ENCODE data around the gene AMN1.
"Not testable (repeated sequence)": the region's sequence is repeated elsewhere in the genome, so short reads cannot be mapped to it uniquely, and the experiment has no call there.

AMN1 gene

DNA sequence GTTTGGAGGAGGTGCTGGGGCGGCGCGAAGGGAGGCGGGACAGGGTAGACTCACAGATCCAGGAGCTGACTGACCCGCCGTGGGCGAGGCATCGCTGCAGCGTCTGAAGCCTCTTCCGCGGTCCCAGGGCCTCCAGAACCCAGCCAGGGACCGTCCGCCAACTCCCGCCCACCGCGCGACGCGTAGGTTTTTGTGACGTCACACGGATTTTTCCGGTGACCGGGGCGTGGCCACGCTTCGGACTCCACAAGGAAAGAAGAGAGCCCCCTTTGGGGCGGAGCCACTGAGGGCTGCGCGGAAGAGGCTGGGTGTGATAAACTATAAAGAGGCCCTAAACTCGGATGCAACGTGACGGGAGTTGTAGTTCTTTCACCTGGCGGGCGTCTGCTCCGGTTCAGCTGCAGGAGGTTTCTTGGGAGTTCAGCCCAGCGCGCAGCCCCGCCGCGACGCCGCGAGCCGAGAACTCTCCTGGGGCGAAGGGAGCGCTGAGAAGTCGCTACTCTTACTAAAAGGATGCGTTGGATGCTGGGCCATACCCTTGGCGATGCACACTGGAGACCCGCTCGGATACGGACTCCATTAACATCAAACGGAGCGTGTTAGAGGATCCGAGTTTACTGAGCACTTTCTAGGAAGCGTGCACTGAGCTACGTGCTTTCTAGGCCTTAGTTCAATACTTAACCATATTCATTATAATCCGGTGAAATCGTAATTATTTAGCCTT, at the start of gene AMN1:
AMN1 (minus strand) TSS at position 105 of the 724 bp plus-strand sequence; CDS start at position 92, 13 bp downstream.
- peak; percentile 99 for DNase-seq

DNA sequence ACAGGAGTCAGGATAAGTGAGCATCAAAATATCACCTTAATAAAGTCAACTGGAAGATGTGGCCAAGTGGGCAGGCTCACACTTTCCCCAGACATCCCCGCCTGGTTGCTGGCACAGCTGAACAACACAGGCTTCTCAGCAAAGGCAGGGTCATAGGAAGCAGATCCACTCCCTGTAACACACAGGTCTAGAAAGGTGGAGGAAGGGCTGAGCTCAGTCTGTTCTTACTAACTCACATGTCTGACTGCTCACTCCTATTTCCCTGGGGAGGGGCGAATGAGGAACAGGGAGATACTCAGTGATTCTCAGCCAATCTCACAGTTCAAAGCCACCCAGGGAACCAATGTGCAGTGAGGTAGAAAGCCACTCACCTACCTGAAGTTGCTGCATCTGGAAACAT, 45.0 kb upstream of the AMN1 start:
- no peak for DNase-seq

DNA sequence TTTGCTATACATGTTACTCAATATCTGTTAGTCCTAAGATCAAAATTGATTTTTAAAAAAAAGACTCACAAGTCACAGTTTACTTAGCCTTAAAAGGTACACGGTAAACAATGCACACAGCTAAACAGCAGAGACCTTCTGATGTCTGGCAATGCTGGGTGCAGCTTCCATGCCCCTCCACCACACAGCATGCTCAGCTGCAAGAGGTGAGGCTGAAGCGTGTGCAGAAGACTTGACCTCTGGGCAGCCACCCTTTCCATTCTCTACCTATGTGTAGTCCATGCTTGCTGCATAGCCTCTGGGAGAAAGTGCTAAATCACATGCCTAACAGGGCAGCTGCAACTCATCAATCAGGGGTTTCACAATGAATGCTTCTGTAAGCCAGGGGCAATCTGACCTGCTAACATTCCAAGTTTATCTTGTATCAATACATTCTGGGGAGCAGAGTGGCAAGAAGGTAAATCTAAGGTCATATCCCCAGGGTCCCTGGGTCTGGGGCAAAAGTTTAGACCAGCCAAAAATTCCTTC, 44.5 kb upstream of the AMN1 start:
- DNase-seq: no peak

DNA sequence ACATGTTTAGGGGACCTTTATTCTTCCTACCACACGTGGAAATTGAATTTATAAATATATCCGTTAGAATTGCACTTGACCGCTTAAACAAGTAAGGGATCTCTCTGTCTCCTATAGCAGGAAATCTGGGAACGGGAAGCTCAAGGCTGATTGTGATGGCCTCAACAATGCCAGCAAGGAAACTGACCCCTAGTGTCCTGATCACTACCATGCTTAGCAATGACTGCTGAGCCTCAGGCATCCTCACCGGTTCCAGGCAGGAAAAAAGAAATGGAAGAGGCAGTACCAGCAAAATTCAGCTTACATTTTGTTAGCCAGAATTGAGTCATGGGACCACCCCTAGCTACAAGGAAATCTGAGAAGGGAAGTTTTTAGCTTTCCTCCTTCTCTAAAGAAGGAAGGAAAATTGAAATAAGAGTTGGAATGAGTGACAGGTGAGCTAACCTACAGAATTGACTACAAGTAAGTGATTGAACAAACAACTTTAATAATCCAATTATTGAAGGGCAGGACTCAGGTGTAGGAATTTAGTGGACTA, 43.9 kb upstream of the AMN1 start:
- no peak for DNase-seq

DNA sequence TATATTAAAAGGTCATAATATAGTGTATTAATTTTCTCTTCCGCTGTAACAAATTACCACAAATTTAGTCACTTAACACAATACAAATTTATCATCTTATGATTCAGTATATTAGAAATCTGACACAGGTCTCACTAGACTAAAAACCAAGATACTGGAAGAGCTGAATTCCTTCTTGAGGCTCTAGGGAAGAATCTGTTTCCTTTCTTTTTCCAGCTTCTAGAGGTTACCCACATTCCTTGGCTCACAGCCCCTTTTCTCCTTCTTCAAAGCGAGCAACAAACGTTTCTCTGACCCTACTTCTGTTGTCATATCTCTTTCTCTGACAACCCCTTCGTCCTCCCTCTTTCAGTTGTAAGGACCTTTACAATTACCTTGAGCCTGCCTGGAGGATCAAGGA, 43.4 kb upstream of the AMN1 start:
- DNase-seq: no peak

DNA sequence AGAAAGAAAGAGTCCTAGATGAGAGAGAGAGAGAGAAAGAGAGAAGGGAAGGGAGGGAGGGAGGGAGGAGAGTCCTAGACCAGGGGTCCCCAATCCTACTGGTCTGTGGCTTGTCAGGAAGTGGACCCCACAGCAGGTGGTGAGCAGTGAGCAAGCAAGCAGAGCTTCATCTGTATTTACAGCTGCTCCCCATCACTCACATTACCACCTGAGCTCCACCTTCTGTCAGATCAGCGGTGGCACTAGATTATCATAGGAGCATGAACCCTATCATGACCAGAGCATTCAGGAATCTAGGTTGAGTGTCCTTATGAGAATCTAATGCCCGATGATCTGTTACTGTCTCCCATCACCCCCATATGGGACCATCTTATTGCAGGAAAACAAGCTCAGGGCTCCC, 39.2 kb upstream of the AMN1 start:
- DNase-seq: no peak

DNA sequence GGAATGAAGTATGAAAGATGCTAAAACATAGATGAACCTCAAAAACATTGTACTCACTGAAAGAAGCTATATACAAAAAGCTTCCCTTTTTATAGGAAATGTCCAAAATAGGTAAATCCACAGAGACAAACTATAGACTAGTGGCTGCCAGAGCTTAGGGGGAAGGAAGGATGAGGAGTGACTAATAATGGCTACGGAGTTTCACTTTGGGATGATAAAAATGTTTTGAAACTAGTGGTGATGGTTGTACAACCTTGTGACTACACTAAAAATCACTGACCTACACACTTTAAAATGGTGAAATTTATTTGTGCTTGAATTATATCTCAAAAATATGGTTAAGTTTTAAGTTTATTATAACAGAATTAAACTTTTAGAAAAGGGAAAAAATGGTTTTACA, 37.1 kb upstream of the AMN1 start:
- no peak for DNase-seq

DNA sequence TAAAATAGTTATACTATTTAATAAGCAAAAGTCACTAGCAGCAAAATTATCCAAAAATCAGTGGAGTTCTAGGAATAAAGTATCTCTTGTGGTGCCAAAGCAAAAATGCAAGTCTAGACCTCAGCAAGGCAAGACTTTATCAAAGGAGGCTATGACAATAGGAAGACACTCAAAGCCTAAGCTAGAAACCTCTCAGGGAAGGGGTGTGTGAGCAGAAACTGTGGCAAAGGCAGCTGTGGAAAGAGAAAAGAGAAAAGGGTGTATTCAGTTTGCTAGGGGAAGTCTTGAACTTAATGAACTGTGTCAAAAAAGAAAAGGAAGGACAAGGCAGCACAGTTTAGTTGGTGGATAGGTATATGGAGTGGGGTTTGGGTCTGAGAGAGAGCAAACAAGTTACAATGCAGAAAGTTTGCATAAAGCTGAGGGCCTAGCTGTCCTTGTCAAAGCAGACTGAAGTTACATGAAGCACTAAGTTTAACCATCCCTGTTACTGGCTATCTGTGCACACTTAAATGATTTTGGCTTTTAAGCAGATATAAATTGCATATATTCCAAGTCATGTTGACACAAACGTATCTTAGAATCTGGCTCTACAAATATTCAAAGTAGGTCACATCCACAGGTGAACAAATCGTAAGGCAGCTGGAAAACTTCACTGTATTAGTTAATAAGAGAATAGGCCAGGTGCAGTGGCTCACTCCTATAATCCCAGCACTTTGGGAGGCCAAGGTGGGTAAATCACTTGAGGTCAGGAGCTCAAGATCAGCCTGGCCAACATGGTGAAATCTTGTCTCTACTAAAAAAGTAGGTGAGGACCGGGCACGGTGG, 31.0 kb upstream of the AMN1 start:
- no peak for DNase-seq

DNA sequence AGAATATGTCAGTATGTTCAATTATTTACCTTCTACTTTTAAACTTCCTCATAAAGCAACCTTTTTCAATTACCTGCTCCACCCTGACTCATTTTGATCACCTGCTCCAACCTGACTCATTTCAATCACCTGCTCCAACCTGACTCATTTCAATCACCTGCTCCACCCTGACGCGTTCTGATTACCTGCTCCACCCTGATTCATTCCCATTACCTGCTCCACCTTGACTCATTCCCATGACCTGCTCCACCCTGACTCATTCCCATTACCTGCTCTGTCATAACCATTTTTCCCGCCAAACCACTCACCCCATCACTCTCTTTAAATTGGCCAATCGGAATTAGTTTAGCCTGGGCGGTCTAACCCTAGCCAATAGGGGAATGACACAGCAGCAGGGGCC, 29.5 kb upstream of the AMN1 start:
- not testable (repeated sequence) for DNase-seq

DNA sequence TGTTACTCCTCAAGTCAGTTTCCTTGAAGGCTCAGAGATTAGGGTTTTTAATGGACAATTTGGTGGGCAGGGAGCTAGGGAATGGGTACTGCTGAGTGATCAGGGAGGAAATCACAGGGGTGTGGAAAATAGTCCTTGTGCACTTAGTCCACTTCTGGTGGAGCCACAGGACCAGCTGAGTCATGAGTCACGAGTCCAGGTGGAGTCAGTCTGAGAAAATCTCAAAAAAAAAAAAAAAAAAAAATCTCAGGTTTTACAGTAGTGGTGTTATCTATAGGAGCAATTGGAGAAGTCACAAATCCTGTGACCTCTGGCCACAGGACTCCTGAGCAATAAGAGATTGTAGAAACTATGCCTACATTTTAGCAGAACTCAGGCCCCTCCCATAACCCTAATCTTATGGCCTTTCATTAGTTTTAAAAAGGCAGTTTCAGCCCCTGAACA, 28.2 kb upstream of the AMN1 start:
- no peak for DNase-seq

DNA sequence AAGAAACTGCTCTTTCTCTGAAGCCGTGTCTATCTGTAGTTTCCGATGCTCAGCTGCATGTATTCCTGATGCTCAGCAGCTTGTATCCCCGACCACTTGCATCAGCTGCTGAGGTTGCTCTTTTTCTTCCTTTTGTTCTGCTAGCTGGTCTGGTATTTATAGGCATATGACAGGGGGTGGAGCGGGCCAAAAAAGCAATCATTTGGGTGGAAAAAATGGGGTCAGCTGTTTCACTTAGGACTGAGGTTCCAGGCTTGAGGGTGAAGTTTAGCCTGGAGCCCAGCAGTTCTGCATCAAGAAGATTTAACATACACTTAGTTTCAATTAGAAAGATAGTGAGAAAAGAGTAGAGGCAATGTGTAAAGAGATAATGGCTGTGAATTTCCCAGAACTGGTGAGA, 23.6 kb upstream of the AMN1 start:
- no peak for DNase-seq

DNA sequence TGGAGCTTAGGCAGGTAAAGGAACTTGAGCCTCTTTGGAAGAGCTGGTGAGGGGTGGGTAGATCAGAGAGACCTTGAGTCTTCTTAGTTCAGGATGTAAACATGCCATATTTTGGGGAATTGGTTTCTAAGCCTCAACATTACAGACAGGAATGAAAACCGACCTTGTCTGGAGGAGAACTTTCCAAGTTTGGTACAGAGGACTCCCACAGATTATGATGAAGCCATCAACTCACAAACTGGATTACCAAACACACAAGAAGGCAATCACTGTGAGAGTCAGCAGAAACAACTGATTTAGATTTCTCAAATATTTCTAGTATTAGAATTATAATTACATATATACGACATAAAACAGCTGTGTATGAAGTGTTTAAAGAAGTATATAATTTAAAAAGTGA, 22.3 kb upstream of the AMN1 start:
- no peak for DNase-seq

DNA sequence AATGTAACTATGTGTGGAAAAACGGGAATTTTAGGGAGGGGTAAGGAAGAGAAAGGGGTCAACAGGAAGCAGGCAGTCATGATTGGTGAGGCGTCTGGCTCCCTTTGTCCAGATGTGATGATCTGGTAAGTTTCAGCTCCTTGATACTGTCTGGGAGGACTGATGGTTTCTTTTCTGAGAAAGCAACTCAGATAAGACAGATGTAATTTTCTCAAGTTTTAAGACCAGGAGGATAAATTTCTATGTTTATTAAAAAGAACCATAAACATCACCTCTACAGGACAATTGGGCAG, 21.9 kb upstream of the AMN1 start:
- DNase-seq: no peak

DNA sequence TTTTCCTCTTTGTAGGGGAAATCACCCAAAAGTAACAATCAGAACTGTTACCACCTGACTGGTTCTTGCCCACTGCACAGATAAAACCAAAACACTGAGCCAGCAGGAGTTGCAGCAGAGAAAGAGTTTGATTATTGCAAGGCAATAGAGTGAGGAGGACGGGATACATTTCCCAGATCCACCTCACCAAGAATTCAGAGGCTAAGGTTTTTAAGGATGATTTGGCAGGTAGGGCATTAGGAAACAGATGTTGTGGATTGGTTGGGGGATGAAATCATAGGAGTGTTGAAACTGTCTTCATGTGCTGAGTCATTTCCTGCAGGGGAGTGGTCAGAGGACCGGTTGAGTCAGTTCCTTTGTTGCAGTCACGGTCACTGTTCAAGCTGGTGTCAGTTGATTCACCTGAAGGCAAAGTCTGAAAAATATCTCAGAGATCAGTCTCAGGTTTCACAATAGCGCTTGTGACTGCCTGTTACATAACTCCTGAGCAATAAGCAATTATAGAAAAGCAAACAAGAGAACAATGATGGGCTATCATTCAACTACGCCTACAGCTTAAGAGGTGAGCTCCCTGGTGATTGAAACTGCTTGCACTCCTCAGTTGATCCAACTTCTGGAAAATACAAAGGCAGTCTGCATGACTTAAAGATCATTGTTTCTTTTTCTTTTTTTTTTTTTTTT, 20.3 kb upstream of the AMN1 start:
- no peak for DNase-seq

DNA sequence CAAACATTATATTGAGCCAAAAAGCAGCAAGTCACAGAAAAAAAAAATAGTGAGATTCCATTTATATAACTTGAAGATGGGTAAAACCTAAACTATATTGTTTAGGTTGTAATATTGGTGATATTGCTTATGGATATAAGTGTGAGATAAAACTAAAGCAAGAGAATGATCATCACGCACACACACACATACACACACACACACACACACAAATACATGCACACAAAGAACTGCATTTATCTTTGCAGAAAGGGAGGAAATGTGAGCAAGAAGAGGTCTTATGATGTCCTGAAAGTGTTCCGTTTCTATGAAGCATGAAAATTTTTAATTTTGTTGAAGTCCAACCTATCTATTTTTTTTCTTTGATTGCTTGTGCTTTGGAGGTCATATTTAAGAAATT, 16.4 kb upstream of the AMN1 start:
- DNase-seq: no peak

DNA sequence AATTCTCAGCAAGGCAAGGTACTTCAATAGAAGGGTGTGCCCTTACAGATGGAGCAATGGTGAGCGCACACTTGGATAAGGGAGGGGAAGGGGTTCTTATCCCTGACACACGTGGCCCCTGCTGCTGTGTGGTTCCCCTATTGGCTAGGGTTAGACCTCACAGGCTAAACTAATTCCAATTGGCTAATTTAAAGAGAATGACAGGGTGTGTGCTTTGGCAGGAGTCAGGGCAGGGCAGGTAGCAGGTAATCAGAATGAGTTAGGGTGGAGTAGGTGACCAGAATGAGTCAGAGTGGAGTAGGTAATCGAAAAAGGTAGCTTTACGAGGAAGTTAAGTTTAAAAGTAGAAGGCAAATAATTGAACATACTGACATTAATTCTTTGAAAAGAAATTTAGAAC, 15.5 kb upstream of the AMN1 start:
- DNase-seq: not testable (repeated sequence)

DNA sequence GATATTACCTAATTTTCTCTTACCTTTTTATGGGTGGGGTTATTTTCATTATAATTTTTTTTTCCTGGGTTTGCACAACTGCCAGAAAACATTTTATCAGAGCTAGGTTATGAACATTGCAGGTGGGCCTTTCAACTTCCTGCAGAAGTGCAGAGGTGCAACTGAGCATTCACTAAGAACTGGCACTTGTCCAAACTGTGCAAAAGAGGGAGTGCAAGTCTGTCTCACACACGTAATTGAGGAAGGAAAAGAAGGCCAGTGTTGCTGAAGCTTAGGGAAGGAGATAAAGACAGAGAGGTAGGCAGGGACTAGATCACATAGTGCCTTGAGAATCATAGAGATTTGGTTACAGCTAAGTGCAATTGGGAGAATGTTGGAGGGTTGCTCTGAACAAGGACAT, 14.1 kb upstream of the AMN1 start:
- DNase-seq: no peak

DNA sequence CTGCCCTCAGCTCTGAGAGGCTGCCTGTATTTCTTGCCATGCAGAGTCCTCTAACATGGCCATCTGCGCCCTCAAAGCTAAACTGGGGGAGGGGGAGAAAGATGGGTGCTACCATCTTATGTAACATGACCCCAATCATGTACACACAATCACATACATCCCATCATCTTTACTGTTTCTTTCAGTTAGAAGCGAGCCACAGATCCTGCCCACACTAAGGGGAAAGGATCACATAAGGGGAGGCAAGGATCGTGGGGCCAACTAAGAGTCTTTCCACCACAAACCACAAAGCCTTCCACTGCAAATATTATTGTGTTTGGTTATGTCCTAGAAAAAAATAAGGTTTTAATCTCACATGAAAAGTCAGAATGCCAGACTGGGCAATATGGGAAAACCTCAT, 11.8 kb upstream of the AMN1 start:
- DNase-seq: no peak

DNA sequence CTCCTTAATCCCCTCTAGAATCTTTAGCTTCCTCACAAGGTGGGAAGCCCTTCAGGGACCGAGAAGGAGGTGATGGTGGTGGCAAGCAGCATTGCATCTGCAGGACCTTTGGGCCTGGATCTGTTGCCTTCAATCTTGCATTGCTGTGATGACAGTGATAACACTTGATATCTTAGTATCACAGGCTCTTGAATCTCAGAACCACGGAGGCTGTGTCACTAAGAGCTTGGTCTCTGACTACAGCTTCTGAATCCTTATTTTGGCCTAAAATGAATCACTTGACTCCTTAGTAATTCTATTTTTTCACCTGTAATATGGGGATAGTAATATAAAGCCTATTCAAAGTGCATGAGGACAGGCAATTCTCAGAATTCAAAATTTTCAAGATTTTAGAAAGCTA, 8.9 kb upstream of the AMN1 start:
- DNase-seq: no peak

DNA sequence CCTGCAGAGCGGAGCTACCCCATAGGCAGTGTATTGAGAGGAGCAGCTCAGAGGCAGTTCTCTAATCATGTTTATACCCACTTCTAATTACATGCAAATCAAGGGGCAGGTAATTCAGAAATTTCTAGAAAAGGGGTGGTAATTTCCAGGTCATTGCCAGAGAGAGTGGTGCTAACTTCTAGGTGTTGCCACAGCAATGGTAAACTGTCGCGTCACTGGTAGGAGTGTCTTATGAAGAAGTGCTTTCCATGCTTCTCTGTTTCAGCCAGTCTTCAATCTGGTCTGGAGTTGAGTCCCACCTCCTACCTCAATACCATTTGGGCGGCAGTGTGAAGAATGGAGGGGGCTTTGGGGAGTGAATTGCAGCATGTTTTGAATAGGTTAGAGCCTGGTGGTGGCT, 8.5 kb upstream of the AMN1 start:
- DNase-seq: no peak

DNA sequence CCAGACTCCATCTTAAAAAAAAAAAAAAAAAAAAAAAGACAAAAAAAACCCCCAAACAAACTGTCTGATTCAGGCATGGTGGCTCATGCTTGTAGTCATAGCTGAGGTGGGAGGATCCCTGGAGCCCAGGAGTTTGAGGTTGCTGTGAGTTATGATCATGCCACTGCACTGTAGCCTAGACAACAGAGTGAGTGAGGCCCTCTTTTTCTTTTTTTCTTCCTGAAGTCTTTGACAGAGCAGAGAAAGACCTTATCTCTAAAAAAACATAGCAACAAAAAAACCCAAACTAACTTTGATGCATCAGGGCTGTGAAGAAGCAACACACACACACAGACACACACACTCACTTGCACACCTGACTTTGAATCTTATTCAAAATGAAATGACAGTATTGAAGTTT, 7.7 kb upstream of the AMN1 start:
- DNase-seq: no peak

DNA sequence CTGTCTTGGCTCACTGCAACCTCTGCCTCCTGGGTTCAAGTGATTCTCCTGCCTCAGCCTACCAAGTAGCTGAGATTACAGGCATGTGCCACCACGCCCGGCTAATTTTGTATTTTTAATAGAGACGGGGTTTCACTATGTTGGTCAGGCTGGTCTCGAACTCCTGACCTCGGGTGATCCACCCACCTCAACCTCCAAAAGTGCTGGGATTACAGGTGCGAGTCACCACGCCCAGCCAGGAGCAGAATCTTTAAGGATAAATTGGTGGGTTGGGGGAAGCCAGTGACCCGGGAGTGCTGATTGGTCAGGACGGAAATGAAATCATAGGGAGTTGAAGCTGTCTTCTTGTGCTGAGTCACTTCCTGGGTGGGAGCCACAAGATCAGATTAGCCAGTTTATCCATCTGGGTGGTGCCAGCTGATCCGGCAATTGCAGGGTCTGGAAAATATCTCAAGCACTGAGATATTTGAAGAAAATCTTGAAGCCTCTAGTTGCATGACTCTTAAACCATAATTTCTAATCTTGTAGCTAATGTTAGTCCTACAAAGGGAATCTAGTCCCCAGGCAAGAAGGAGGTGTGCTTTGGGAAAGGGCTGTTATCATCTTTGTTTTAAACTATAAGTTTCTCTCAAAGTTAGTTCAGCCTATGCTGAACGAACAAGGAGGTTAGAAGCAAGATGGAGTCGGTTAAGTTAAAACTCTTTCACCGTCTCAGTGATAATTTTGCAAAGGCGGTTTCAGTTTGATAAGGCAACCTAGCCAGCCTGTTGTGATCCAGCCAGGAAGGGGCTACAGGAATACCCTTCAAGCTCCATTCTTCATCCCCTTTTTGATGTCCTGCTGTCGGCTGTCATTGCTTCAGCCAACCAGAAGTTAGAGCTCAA, 5.0 kb upstream of the AMN1 start:
- DNase-seq: not testable (repeated sequence)

All from midbrain (tissue), 1 donor.